SK-N-SH treated with all-trans-retinoic acid at 6 μM for 48 hours (cell line): Measurements from ENCODE around the gene EPB41.
A peak's percentile ranks its signal among the peaks of the same experiment; 100 is the strongest.

Experiments used
- ATAC-seq: fragments of 200-7000 bp; cut with Tn5 transposase; 3 replicates; pipeline ENCODE4 v1.9.1; 2020; ENCODE audit warnings: mild to moderate bottlenecking, moderate library complexity
- ARNTL ChIP-seq: fragments of 450-650 bp; formaldehyde crosslinking; IDR thresholded peaks from 2 replicates; pipeline ENCODE4 v1.5.0; 2020; ENCODE audit warnings: low read depth, mild to moderate bottlenecking, moderate library complexity, borderline replicate concordance
- BACH2 ChIP-seq: fragments of 250-450 bp; sonication (Bioruptor Pico); IDR thresholded peaks from 2 replicates; pipeline ENCODE4 v1.9.0; 2021; ENCODE audit warnings: mild to moderate bottlenecking, borderline replicate concordance
- CSDC2 ChIP-seq: fragments of 250-450 bp; sonication (Bioruptor Pico); IDR thresholded peaks from 2 replicates; pipeline ENCODE4 v1.5.0; 2020; ENCODE audit warnings: mild to moderate bottlenecking, moderate library complexity
- CSRNP3 ChIP-seq: fragments of 250-450 bp; sonication (Bioruptor Pico); IDR thresholded peaks from 2 replicates; pipeline ENCODE4 v1.5.1; 2021; ENCODE audit warnings: mild to moderate bottlenecking, moderate library complexity
- GLIS3 ChIP-seq: fragments of 250-450 bp; sonication (Bioruptor Pico); IDR thresholded peaks from 2 replicates; pipeline ENCODE4 v1.5.0; 2020; ENCODE audit warnings: mild to moderate bottlenecking, moderate library complexity
- PPARA ChIP-seq: fragments of 250-450 bp; sonication (Bioruptor Pico); IDR thresholded peaks from 2 replicates; pipeline ENCODE4 v1.5.0; 2020; ENCODE audit warnings: mild to moderate bottlenecking, borderline replicate concordance
- RARB ChIP-seq: fragments of 250-450 bp; sonication (Bioruptor Pico); IDR thresholded peaks from 2 replicates; pipeline ENCODE4 v1.8.0; 2021; ENCODE audit warnings: mild to moderate bottlenecking, moderate library complexity
- TCF4 ChIP-seq: fragments of 250-450 bp; sonication (Bioruptor Pico); IDR thresholded peaks from 2 replicates; pipeline ENCODE4 v1.8.0; 2021; ENCODE audit warnings: mild to moderate bottlenecking, moderate library complexity, borderline replicate concordance
- TOX ChIP-seq: fragments of 250-450 bp; sonication (Bioruptor Pico); IDR thresholded peaks from 2 replicates; pipeline ENCODE4 v1.8.0; 2021; ENCODE audit warnings: mild to moderate bottlenecking, moderate library complexity, borderline replicate concordance
- TSHZ2 ChIP-seq: fragments of 250-450 bp; sonication (Bioruptor Pico); IDR thresholded peaks from 2 replicates; pipeline ENCODE4 v1.5.0; 2020; ENCODE audit warnings: mild to moderate bottlenecking, moderate library complexity
- ZC3H10 ChIP-seq: fragments of 250-450 bp; sonication (Bioruptor Pico); IDR thresholded peaks from 2 replicates; pipeline ENCODE4 v1.5.1; 2021; ENCODE audit warnings: mild to moderate bottlenecking, moderate library complexity
- ZFP3 ChIP-seq: fragments of 250-450 bp; sonication (Bioruptor Pico); IDR thresholded peaks from 2 replicates; pipeline ENCODE4 v1.5.0; 2020; ENCODE audit warnings: mild to moderate bottlenecking, moderate library complexity
- ZFP30 ChIP-seq: fragments of 450-650 bp; formaldehyde crosslinking; IDR thresholded peaks from 2 replicates; pipeline ENCODE4 v1.5.0; 2022; ENCODE audit warnings: mild to moderate bottlenecking, moderate library complexity
- ZNF565 ChIP-seq: fragments of 450-650 bp; formaldehyde crosslinking; conservative IDR thresholded peaks from 2 replicates; pipeline ENCODE4 v1.5.0; 2020; ENCODE audit warnings: low read depth, mild to moderate bottlenecking, moderate library complexity
- ZNF70 ChIP-seq: fragments of 450-650 bp; formaldehyde crosslinking; IDR thresholded peaks from 2 replicates; pipeline ENCODE4 v1.5.0; 2020; ENCODE audit warnings: mild to moderate bottlenecking, moderate library complexity
- ZNF8 ChIP-seq: fragments of 450-650 bp; formaldehyde crosslinking; IDR thresholded peaks from 2 replicates; pipeline ENCODE4 v1.5.0; 2020; ENCODE audit warnings: mild to moderate bottlenecking, moderate library complexity

Gene EPB41

DNA sequence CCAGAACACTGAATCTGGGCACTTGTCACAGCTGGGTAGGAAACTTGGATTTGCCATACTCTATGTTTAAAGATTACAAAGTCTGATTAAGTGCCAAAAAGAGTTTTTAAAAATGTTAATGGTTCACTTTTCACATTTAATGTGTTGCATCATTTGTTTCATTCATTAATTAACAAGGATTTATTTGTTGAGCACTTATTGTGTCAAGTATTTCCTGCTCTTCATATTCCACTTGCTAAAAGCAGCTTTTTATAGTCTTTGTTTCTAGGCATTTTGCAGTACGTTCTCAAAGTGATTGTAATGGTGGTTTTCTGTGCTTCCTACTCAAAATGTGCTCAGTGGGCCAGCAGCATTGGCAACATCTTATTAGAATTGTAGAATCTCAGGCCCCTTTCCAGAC is 68.7 kb downstream of the EPB41 start:
- TF ChIP-seq ZFP30 (CRISPR knock-in tag) = peak; percentile 95
- TF ChIP-seq ARNTL (CRISPR knock-in tag) = no peak
- ATAC-seq = no peak

DNA sequence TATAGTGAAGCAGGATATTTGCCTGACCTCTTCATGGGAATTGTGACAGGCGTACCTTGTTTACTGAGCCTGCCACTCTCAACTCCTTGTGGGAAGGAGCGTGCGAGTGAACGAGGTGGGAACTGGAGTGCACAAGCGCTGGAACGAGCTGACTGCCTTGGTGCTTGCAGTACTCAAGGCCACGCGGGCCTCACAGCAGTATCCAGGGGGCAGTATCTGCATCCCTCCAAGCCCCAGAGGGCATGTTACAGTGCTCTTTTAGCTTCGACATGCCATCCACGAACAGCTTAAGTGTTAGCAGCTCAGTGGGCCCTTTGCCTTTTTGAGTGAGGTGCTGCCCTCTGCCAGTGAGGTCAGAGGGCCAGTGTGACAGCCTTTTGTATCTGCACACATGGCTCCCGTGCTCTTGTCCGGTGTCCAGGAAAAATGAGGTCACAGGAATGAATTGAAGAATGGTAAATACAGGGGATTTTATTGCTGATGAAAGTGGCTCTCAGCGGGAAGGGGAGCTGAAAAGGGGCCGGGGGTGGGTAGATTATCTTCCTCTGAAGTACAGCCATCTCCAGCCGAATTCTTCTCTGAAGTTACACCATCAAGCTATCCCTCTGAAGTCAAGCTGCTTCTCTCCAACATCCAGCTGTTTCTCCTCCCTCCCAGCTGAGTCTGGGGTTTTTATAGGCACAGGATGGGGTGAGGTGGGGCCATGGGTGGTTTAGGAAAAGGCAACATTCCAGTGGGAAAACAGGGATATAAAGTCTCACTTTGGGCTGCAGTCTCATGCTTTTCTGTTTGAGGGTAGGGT is 69.3 kb downstream of the EPB41 start:
- no peak for ATAC-seq
- no peak for TF ChIP-seq BACH2 (CRISPR knock-in tag)
- no peak for TF ChIP-seq ARNTL (CRISPR knock-in tag)
- TF ChIP-seq ZFP3 (CRISPR knock-in tag) = no peak
- TF ChIP-seq ZC3H10 (CRISPR knock-in tag) = no peak
- no peak for TF ChIP-seq ZNF565 (CRISPR knock-in tag)
- no peak for TF ChIP-seq RARB (CRISPR knock-in tag)
- TF ChIP-seq CSRNP3 (CRISPR knock-in tag) = no peak

DNA sequence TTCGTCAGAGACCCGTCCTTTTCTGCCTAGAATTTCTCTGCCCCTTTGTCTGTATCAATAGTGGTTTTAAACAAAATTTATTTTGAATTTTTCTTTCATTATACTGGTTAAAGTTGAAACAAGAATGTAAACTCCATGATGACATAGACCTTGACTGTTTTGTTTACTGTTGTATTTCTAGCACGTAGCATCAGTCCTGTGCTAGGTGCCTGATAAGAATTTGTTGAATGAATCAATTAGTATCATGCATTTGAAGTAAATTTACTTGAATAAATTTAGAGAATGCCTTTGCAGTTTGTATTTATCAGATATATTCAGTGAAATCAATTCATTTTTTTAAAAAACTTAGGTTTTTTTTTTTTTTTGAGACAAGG is 69.9 kb downstream of the EPB41 start:
- TF ChIP-seq ZNF70 (no peak), ZC3H10 (CRISPR knock-in tag) (no peak), TOX (no peak), CSDC2 (CRISPR knock-in tag) (no peak), CSRNP3 (CRISPR knock-in tag) (no peak), ZFP30 (CRISPR knock-in tag) (no peak)
- TF ChIP-seq, all 23 proteins: peak for 0
- ATAC-seq = no peak

- no peak for ATAC-seq
- TF ChIP-seq PPARA (CRISPR knock-in tag) (no peak), TCF4 (CRISPR knock-in tag) (no peak)
Observed at GRCh38 chr1:28985427-28985826, 71.1 kb downstream of the EPB41 start.

GRCh38 chr1:28986306-28986910 is 72.0 kb downstream of the EPB41 start:
- TF ChIP-seq PPARA (CRISPR knock-in tag) (no peak), ZC3H10 (CRISPR knock-in tag) (no peak), RARB (CRISPR knock-in tag) (no peak), GLIS3 (CRISPR knock-in tag) (no peak), TCF4 (CRISPR knock-in tag) (no peak), ZNF8 (CRISPR knock-in tag) (no peak), ZNF565 (CRISPR knock-in tag) (no peak), ZFP30 (CRISPR knock-in tag) (no peak), TOX (no peak), BACH2 (CRISPR knock-in tag) (no peak), ARNTL (CRISPR knock-in tag) (no peak), CSRNP3 (CRISPR knock-in tag) (no peak), TSHZ2 (no peak), ZFP3 (CRISPR knock-in tag) (no peak)
- no peak for ATAC-seq
